ENCODE data around the gene MYCBP.

- no peak for TF ChIP-seq POLR2A (IDR thresholded peaks at IDR 0.05; ENCODE audit: low read length)
- no peak for TF ChIP-seq GATA1 (IDR thresholded peaks at IDR 0.05; ENCODE audit: low read depth, low read length)
Observed at GRCh38 chr1:38846210-38846609, 26.9 kb downstream of the MYCBP start.

Data from erythroblast (primary cell).